Fibroblast of pulmonary artery (primary cell): Measurements from ENCODE around the gene HOXA3.

Experiments
- DNase-seq: peaks from one replicate; pipeline ENCODE4 v3.0.0-alpha.2; 2010; ENCODE audit warnings: low read depth
- H3K4me3 ChIP-seq: replicated peaks from 2 replicates; pipeline ENCODE4 v1.5.1; 2011; ENCODE audit warnings: low read depth, mild to moderate bottlenecking, control low read depth, low read length, moderate library complexity
- CTCF ChIP-seq: IDR thresholded peaks from 2 replicates; pipeline ENCODE4 v1.5.1; 2011; ENCODE audit warnings: mild to moderate bottlenecking, control low read depth, low read length, inconsistent platforms; ENCODE audit errors: missing control alignments

HOXA3 gene

GRCh38 chr7:27138472-27138871 is 13.9 kb downstream of the HOXA3 start:
- no peak for DNase-seq
- TF ChIP-seq CTCF: no peak
- no peak overlapping the region for H3K4me3 ChIP-seq

- H3K4me3 ChIP-seq: no peak overlapping the region
- no peak for TF ChIP-seq CTCF
- no peak for DNase-seq
Measured at GRCh38 chr7:27137640-27138315, 14.6 kb downstream of the HOXA3 start.

- H3K4me3 ChIP-seq: no peak overlapping the region
- DNase-seq: peak; percentile 64
- no peak for TF ChIP-seq CTCF
Measured at GRCh38 chr7:27134392-27134791, 18.0 kb downstream of the HOXA3 start.

GRCh38 chr7:27133409-27134231 is 18.8 kb downstream of the HOXA3 start:
- H3K4me3 ChIP-seq: no peak overlapping the region
- no peak for TF ChIP-seq CTCF
- no peak for DNase-seq

GRCh38 chr7:27132978-27133377 is 19.4 kb downstream of the HOXA3 start:
- no peak for DNase-seq
- H3K4me3 ChIP-seq: no peak overlapping the region
- no peak for TF ChIP-seq CTCF

GRCh38 chr7:27132214-27132613 is 20.2 kb downstream of the HOXA3 start:
- DNase-seq: no peak
- H3K4me3 ChIP-seq: no peak overlapping the region
- TF ChIP-seq CTCF: no peak
